HG03558 (cell line): Measurements from ENCODE around the gene PEPD.

Experiments
- ATAC-seq: cut with Tn5 transposase; IDR thresholded peaks from one replicate; pipeline ENCODE4 v1.9.1; 2021; ENCODE audit warnings: moderate number of reproducible peaks; ENCODE audit not compliant: unreplicated experiment; ENCODE audit errors: extremely low read depth

PEPD gene

GRCh38 chr19:33444562-33445441 lies 76.8 kb downstream of the PEPD start:
- no peak for ATAC-seq

- ATAC-seq, result no peak
These were observed 77.7 kb downstream of the PEPD start for GRCh38 chr19:33443638-33444561.

GRCh38 chr19:33442706-33443105 lies 78.9 kb downstream of the PEPD start:
- no peak for ATAC-seq

GRCh38 chr19:33441828-33442227 lies 79.8 kb downstream of the PEPD start:
- no peak for ATAC-seq

GRCh38 chr19:33441277-33441699 lies 80.3 kb downstream of the PEPD start:
- ATAC-seq, result no peak

GRCh38 chr19:33440682-33441081 lies 80.9 kb downstream of the PEPD start:
- no peak for ATAC-seq

- ATAC-seq, result no peak
These were observed 81.3 kb downstream of the PEPD start for GRCh38 chr19:33440241-33440640.

GRCh38 chr19:33438987-33439781 lies 82.4 kb downstream of the PEPD start:
- ATAC-seq, result no peak

GRCh38 chr19:33437821-33438671 lies 83.5 kb downstream of the PEPD start:
- ATAC-seq, result no peak

GRCh38 chr19:33437393-33437820 lies 84.2 kb downstream of the PEPD start:
- no peak for ATAC-seq

- ATAC-seq, result no peak
These were observed 84.9 kb downstream of the PEPD start for GRCh38 chr19:33436360-33437345.

- no peak for ATAC-seq
These were observed 85.8 kb downstream of the PEPD start for GRCh38 chr19:33435706-33436359.

- ATAC-seq, result no peak
These were observed 86.5 kb downstream of the PEPD start for GRCh38 chr19:33434886-33435705.

- ATAC-seq, result no peak
These were observed 87.3 kb downstream of the PEPD start for GRCh38 chr19:33434069-33434885.

GRCh38 chr19:33432446-33433170 lies 89.0 kb downstream of the PEPD start:
- ATAC-seq, result no peak
